Retinal pigment epithelial cell (primary cell): ENCODE data around the gene MRPL53.

ENCODE experiments used
- DNase-seq: peaks from one replicate; pipeline ENCODE4 v3.0.0-alpha.2; 2010; ENCODE audit warnings: low read depth
- H3K4me3 ChIP-seq: 2 replicates; pipeline ENCODE4 v1.5.1; 2011; ENCODE audit warnings: mild to moderate bottlenecking, low read length, control low read depth, moderate library complexity
- CTCF ChIP-seq: conservative IDR thresholded peaks from 2 replicates; pipeline ENCODE4 v1.5.1; 2011; ENCODE audit warnings: low read depth, low read length, control low read depth, inconsistent platforms

Gene MRPL53

GRCh38 chr2:74425523-74425922 lies 47.0 kb downstream of the MRPL53 start:
- no peak for TF ChIP-seq CTCF
- no peak for DNase-seq

GRCh38 chr2:74424995-74425406 lies 47.5 kb downstream of the MRPL53 start:
- no peak for DNase-seq
- H3K4me3 ChIP-seq: no peak overlapping the region
- no peak for TF ChIP-seq CTCF

More at GRCh38 chr2:74425523-74425922, 47.0 kb downstream of the MRPL53 start:
- no peak overlapping the region for H3K4me3 ChIP-seq

- no peak overlapping the region for H3K4me3 ChIP-seq
- TF ChIP-seq CTCF: no peak
- no peak for DNase-seq
Measured at GRCh38 chr2:74424139-74424992, 48.1 kb downstream of the MRPL53 start.

GRCh38 chr2:74423231-74424095 lies 49.0 kb downstream of the MRPL53 start:
- DNase-seq: no peak
- no peak overlapping the region for H3K4me3 ChIP-seq
- TF ChIP-seq CTCF: no peak
